Ovary (tissue), 9 donors: ENCODE results near the gene THAP2. TPM values are rescaled to one million over a fixed set of nuclear protein-coding genes. Genes with fewer than 3 reads are reported as not detected.

Source experiments
- DNase-seq, 5 donors: peaks; one replicate each; pipeline ENCODE4 v3.0.0-alpha.2; 2019 to 2020
- H3K27ac ChIP-seq, 2 donors: fragments of 200-600 bp; one replicate each; pipeline versions ENCODE4 v1.5.1 to v1.8.0; 2019 to 2022
- H3K27me3 ChIP-seq: fragments of 200-600 bp; one replicate; pipeline ENCODE4 v1.8.0; 2022
- H3K36me3 ChIP-seq: fragments of 200-600 bp; sonication (generic); one replicate; pipeline ENCODE4 v1.5.1; 2019
- H3K4me1 ChIP-seq: one replicate; pipeline ENCODE4 v1.8.1; 2013; ENCODE audit warnings: mild to moderate bottlenecking, moderate library complexity; ENCODE audit not compliant: insufficient read depth
- H3K4me3 ChIP-seq: fragments of 200-600 bp; sonication (generic); one replicate; pipeline ENCODE4 v1.5.1; 2017
- H3K9me3 ChIP-seq, 2 donors: fragments of 200-600 bp in 1 of 2; sonication (generic) in 1 of 2; one replicate each; pipeline versions ENCODE4 v1.5.1 to v1.8.1; 2013 to 2019; ENCODE audit warnings: mild to moderate bottlenecking in 1 of 2, moderate library complexity in 1 of 2
- CTCF ChIP-seq, 3 donors: fragments of 450-650 bp in 2 of 3; fragments of 200-600 bp in 1 of 3; IDR thresholded peaks; one replicate each; pipeline versions ENCODE4 v1.5.1 to v1.8.0; 2016 to 2022; ENCODE audit warnings: antibody characterized with exemption in 3 of 3, mild to moderate bottlenecking in 1 of 3
- EP300 ChIP-seq: sonication (generic); formaldehyde crosslinking; IDR thresholded peaks from one replicate; pipeline ENCODE4 v1.6.1; 2017; ENCODE audit warnings: antibody characterized with exemption
- POLR2A ChIP-seq: fragments of 450-650 bp; IDR thresholded peaks from one replicate; pipeline ENCODE4 v1.6.1; 2017; ENCODE audit warnings: antibody characterized with exemption, mild to moderate bottlenecking, moderate library complexity
- WGBS, 3 donors: extraction: QIAGEN DNeasy Blood & Tissue Kit in 1 of 3; methylation state at CpG; one replicate each; pipeline versions ENCODE4 v1.1.5 to v1.1.7; 2013 to 2017; 5-methylcytosine and 5-hydroxymethylcytosine counted together
- intact Hi-C, 4 donors: fragments of 100-400 bp; cut with DNase I; formaldehyde crosslinking; loops; one replicate each; pipeline versions ENCODE4 v1.11.0 to v1.15.1; 2022 to 2023
- polyA plus RNA-seq, 2 donors: library from polyadenylated mRNA; stranded (reverse); fragments of 200-250 nt in 1 of 2; fragments of 350-450 nt in 1 of 2; fragmentation: Illumina TruSeq in 1 of 2; extraction: RNeasy Lipid Tissue Mini Kit (QIAGEN cat#74804) in 1 of 2; gene quantifications; one replicate each; pipeline ENCODE4 v1.2.3, GENCODE V29; 2013 to 2014
- total RNA-seq, 7 donors: library from RNA; depleted of rRNA in 2 of 7; stranded (reverse); fragments of >200 nt in 2 of 7; fragmentation: NEBNext Ultra II Directional in 3 of 7; extraction: Animal tissue kit (Norgen Biotek cat#: 25700) in 3 of 7; gene quantifications; one replicate each; pipeline versions ENCODE4 v1.1.0 to v1.2.4, GENCODE V29; 2016 to 2023
- donor health status: DM: no; HTN: no; CAD: no; lungs with moderate emphysema.
- donor health status: DM: no; HTN: no; CAD: no.
- donor health status: Bipolar disorder and iron deficiency.
- donor health status: DM: yes; HTN: yes; CAD: no.
- donor health status: DM: no; HTN: no; CAD: no.
- donor health status: DM: yes; HTN: yes; CAD: no.

The THAP2 gene
- total and polyA plus RNA-seq, 9 donors: 3.6 to 7.5 (median 5.8) TPM

GRCh38 chr12:71704920-71705319 lies 40.8 kb downstream of the THAP2 start:
- intact Hi-C loops: no loop called here
- 81 to 92% (median 91%) methylated on average over 2 of the region's 2 CpGs for WGBS, 3 donors
- Histone ChIP-seq H3K4me3 (no peak overlapping the region), H3K27ac (no peak overlapping the region), H3K36me3 (no peaks in the 10 kb centered on the region), H3K4me1 (no peaks in the 10 kb centered on the region), H3K9me3 (no peaks in the 10 kb centered on the region), H3K27me3 (no peaks in the 10 kb centered on the region)
- TF ChIP-seq POLR2A: no peak
- no peak for TF ChIP-seq CTCF (IDR thresholded peaks at IDR 0.05)
- TF ChIP-seq EP300: no peak
- no peak for DNase-seq

DNA sequence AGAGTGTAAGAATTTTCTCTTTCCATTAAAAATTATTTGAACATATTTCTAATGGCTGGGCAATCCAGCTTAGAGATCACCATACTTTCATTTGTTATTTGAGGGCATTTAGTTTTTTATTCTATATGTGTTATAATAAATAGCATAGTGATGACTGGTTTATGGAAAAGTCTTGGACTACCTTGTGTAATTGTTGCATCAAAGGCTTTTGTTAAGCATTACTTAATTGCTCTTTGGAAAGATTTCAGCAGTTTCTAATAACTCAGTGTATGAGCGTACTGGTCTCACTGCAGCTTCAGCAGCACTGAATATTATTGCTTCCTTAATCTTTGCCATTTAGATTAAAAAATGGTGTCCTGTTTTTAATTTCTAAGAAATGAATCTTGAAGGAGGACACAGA lies 44.6 kb downstream of the THAP2 start:
- no peaks in the 10 kb centered on the region for H3K36me3 ChIP-seq
- TF ChIP-seq EP300 (no peak), POLR2A (no peak), CTCF (IDR thresholded peaks at IDR 0.05) (no peak)
- no peaks in the 10 kb centered on the region for H3K4me1 ChIP-seq
- H3K27ac ChIP-seq: no peak overlapping the region
- H3K9me3 ChIP-seq: no peaks in the 10 kb centered on the region
- WGBS, 3 donors: 96 to 100% (median 98%) methylated on average over 1 of the region's 1 CpG
- no peak for DNase-seq
- intact Hi-C loops: no loop called here
- H3K4me3 ChIP-seq: no peak overlapping the region
- no peaks in the 10 kb centered on the region for H3K27me3 ChIP-seq

DNA sequence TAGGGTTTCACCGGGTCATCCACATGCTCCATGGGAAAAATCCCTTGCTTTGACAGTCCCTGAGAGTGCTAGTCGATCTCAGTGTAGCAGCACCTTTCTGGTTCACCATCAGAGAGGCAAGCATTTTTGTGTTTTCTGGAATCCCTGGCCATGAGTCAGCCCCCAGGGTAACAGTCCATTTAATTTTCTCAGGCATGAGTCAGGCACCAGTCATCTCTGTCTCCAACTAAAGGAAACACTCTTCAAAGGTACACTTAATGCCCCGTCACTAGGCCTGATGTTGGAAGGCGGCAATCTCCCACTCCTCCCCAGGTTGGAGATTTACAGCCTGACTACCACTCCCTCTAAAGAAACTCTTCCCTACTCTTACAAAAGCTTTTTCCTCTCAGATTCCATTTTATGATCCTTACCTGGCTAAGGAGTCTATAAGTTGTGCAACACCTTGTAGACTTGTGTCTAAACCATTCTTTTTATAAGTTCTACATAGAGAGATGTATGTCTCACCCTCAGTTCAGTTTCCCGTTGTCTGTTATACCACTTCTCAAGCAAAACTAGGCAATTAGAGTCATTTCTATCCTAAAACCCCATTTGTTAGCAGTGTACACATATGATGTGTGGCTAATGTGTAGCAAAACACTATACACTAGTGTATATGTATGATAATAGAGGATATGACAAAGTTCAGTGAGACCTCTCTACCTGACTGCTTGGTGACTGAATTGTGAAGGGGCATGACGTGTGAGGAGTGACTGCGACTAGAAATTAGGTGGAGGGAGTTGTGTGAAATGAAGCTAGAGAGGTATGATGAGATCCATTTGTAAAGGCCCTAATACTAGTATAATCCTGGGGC lies 46.4 kb downstream of the THAP2 start:
- H3K36me3 ChIP-seq: no peaks in the 10 kb centered on the region
- no peak overlapping the region for H3K4me3 ChIP-seq
- H3K27me3 ChIP-seq: no peaks in the 10 kb centered on the region
- DNase-seq: no peak
- 85 to 88% (median 86%) methylated on average over 7 of the region's 7 CpGs for WGBS, 3 donors
- intact Hi-C loops: no loop called here
- no peaks in the 10 kb centered on the region for H3K9me3 ChIP-seq
- no peaks in the 10 kb centered on the region for H3K4me1 ChIP-seq
- TF ChIP-seq POLR2A (no peak), EP300 (no peak), CTCF (IDR thresholded peaks at IDR 0.05) (no peak)
- H3K27ac ChIP-seq: no peak overlapping the region

DNA sequence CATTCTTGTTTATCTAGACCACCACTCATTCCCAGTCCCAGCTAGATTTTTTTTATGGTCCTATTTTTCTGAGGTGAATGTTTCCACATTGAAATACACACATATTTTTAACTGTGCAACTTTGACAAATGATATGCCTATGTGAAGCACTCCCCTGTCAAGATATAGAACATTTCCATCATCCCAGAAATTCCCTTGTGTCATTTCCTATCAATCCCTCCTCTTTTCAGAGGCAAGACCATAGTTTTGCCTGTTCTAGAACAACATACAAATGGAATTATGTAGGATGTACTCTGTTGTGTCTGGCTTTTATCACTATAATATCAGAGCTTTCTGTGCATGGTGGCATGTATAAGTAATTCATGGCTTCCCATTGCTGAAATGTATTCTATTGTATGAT lies 54.5 kb downstream of the THAP2 start:
- Histone ChIP-seq H3K36me3 (no peaks in the 10 kb centered on the region), H3K4me1 (no peaks in the 10 kb centered on the region), H3K27ac (no peak overlapping the region), H3K27me3 (no peaks in the 10 kb centered on the region), H3K9me3 (no peaks in the 10 kb centered on the region), H3K4me3 (no peak overlapping the region)
- DNase-seq: no peak
- intact Hi-C loops: no loop called here
- TF ChIP-seq CTCF (IDR thresholded peaks at IDR 0.05): no peak
- no peak for TF ChIP-seq POLR2A
- no peak for TF ChIP-seq EP300
